IMR-90 (cell line): ENCODE data around the gene AKNA. TPM values are rescaled to one million over a fixed set of nuclear protein-coding genes. Genes with fewer than 3 reads are reported as not detected.

ENCODE experiments used
- ATAC-seq: fragments of 200-7000 bp; cut with Tn5 transposase; 2 replicates; pipeline ENCODE4 v1.9.1; 2020; ENCODE audit warnings: low read depth, mild to moderate bottlenecking, moderate library complexity
- BruUV-seq: library from RNA; stranded (reverse); fragments of 400-500 nt; replicated peaks from 2 replicates; lab custom pipeline; 2021; lab: Mats Ljungman, UMichigan
- CTCF ChIA-PET: fragments of 300-600 bp; formaldehyde crosslinking; extraction: SDS; loops from one replicate; lab custom pipeline; 2021; ENCODE audit warnings: antibody characterized with exemption; lab: Yijun Ruan, JAX
- POLR2A ChIA-PET: fragments of 300-600 bp; sonication (Branson Sonifier 250); formaldehyde crosslinking; loops from one replicate; lab custom pipeline; 2022; ENCODE audit warnings: antibody characterized with exemption; ENCODE audit not compliant: unreplicated experiment; lab: Charles Lee
- DNase-seq: peaks from one replicate; pipeline ENCODE4 v3.0.0; 2013
- H2AFZ ChIP-seq: replicated peaks from 2 replicates; pipeline ENCODE3; 2013; ENCODE audit warnings: low read length, mild to moderate bottlenecking; ENCODE audit not compliant: poor library complexity
- H2AK5ac ChIP-seq: 2 replicates; pipeline ENCODE4 v1.6.1; 2013; ENCODE audit warnings: low read depth, low read length, inconsistent platforms
- H2AK9ac ChIP-seq: replicated peaks from 2 replicates; pipeline ENCODE3; 2013; ENCODE audit warnings: mild to moderate bottlenecking, low read depth, low read length, moderate library complexity; ENCODE audit not compliant: poor library complexity
- H2BK120ac ChIP-seq: 2 replicates; pipeline ENCODE4 v1.6.1; 2013; ENCODE audit warnings: low read depth, low read length, inconsistent platforms
- H2BK15ac ChIP-seq: 3 replicates; pipeline ENCODE4 v1.6.1; 2013; ENCODE audit warnings: low read depth, low read length, inconsistent platforms
- H2BK20ac ChIP-seq: 2 replicates; pipeline ENCODE4 v1.6.1; 2013; ENCODE audit warnings: low read depth, mild to moderate bottlenecking, inconsistent platforms, low read length, moderate library complexity
- H2BK5ac ChIP-seq: 2 replicates; pipeline ENCODE4 v1.6.1; 2013; ENCODE audit warnings: mild to moderate bottlenecking, low read depth, low read length, inconsistent platforms; ENCODE audit not compliant: poor library complexity, severe bottlenecking
- H3K14ac ChIP-seq: replicated peaks from 2 replicates; pipeline ENCODE4 v1.6.1; 2013; ENCODE audit warnings: low read depth, low read length, inconsistent platforms
- H3K18ac ChIP-seq: 2 replicates; pipeline ENCODE4 v1.6.1; 2013; ENCODE audit warnings: low read depth, low read length, control low read depth
- H3K23ac ChIP-seq: 2 replicates; pipeline ENCODE4 v1.6.1; 2013; ENCODE audit warnings: low read depth, low read length, inconsistent platforms
- H3K27ac ChIP-seq: 2 replicates; pipeline ENCODE4 v1.5.1; 2013; ENCODE audit warnings: mild to moderate bottlenecking, control low read depth, low read length; ENCODE audit not compliant: insufficient read depth
- H3K27me3 ChIP-seq: 2 replicates; pipeline ENCODE4 v1.6.1; 2013; ENCODE audit warnings: low read length; ENCODE audit not compliant: control insufficient read depth, insufficient read depth
- H3K36me3 ChIP-seq: 2 replicates; pipeline ENCODE4 v1.6.1; 2013; ENCODE audit warnings: low read length, mixed read lengths; ENCODE audit not compliant: control insufficient read depth, insufficient read depth
- H3K4ac ChIP-seq: 2 replicates; pipeline ENCODE4 v1.6.1; 2013; ENCODE audit warnings: low read depth, low read length, inconsistent platforms
- H3K4me1 ChIP-seq: 2 replicates; pipeline ENCODE4 v1.6.1; 2013; ENCODE audit warnings: low read length, mixed read lengths; ENCODE audit not compliant: control insufficient read depth, insufficient read depth
- H3K4me2 ChIP-seq: 2 replicates; pipeline ENCODE4 v1.6.1; 2013; ENCODE audit warnings: low read depth, mild to moderate bottlenecking, control low read depth, low read length, moderate library complexity
- H3K4me3 ChIP-seq: 2 replicates; pipeline ENCODE4 v1.5.1; 2013; ENCODE audit warnings: low read depth, mild to moderate bottlenecking, control low read depth, low read length, moderate library complexity; ENCODE audit not compliant: insufficient read depth
- H3K56ac ChIP-seq: 2 replicates; pipeline ENCODE4 v1.6.1; 2013; ENCODE audit warnings: low read length, inconsistent platforms; ENCODE audit not compliant: insufficient read depth; ENCODE audit errors: extremely low read depth
- H3K79me1 ChIP-seq, 2 experiments: 2 replicates each; pipeline ENCODE4 v1.6.1; 2013; ENCODE audit warnings: low read length in 2 of 2, inconsistent platforms in 1 of 2, low read depth in 1 of 2
- H3K9ac ChIP-seq: 2 replicates; pipeline ENCODE4 v1.6.1; 2013; ENCODE audit warnings: low read depth, low read length, control low read depth
- H3K9me1 ChIP-seq: 2 replicates; pipeline ENCODE4 v1.6.1; 2013; ENCODE audit warnings: low read length, inconsistent platforms; ENCODE audit not compliant: insufficient read depth
- H3K9me3 ChIP-seq: 2 replicates; pipeline ENCODE4 v1.6.1; 2013; ENCODE audit warnings: low read length; ENCODE audit not compliant: control insufficient read depth, insufficient read depth
- H4K20me1 ChIP-seq: 2 replicates; pipeline ENCODE4 v1.6.1; 2013; ENCODE audit warnings: low read length, inconsistent platforms; ENCODE audit not compliant: insufficient read depth
- H4K5ac ChIP-seq: 2 replicates; pipeline ENCODE4 v1.6.1; 2013; ENCODE audit warnings: mild to moderate bottlenecking, low read depth, low read length, control low read depth
- H4K8ac ChIP-seq, 2 experiments: 2 replicates each; pipeline ENCODE4 v1.6.1; 2013; ENCODE audit warnings: low read depth in 2 of 2, low read length in 2 of 2, control low read depth in 1 of 2, inconsistent platforms in 1 of 2
- H4K91ac ChIP-seq: 2 replicates; pipeline ENCODE4 v1.6.1; 2013; ENCODE audit warnings: low read depth, low read length, inconsistent platforms; ENCODE audit not compliant: insufficient read depth
- BHLHE40 ChIP-seq: fragments of 150-350 bp; IDR thresholded peaks from 2 replicates; pipeline ENCODE4 v1.6.1; 2016; ENCODE audit warnings: mild to moderate bottlenecking, low read depth, low read length
- CEBPB ChIP-seq: IDR thresholded peaks from 2 replicates; pipeline ENCODE4 v1.6.1; 2012; ENCODE audit warnings: low read depth, low read length, improper control_type of control experiment
- CHD1 ChIP-seq: IDR thresholded peaks from 2 replicates; pipeline ENCODE4 v1.6.1; 2012; ENCODE audit warnings: low read depth, low read length, improper control_type of control experiment
- CTCF ChIP-seq: conservative IDR thresholded peaks from 2 replicates; pipeline ENCODE4 v1.5.1; 2012; ENCODE audit warnings: mild to moderate bottlenecking, low read depth, low read length, improper control_type of control experiment
- ELK1 ChIP-seq: fragments of 150-350 bp; IDR thresholded peaks from 2 replicates; pipeline ENCODE4 v1.6.1; 2016; ENCODE audit warnings: low read depth, mild to moderate bottlenecking, low read length, moderate library complexity, borderline replicate concordance
- MXI1 ChIP-seq: IDR thresholded peaks from 2 replicates; pipeline ENCODE4 v1.6.1; 2012; ENCODE audit warnings: low read depth, mild to moderate bottlenecking, low read length, moderate library complexity, borderline replicate concordance
- NFE2L2 ChIP-seq: fragments of 150-350 bp; IDR thresholded peaks from 2 replicates; pipeline ENCODE4 v1.6.1; 2016; ENCODE audit warnings: low read depth, mild to moderate bottlenecking, low read length
- POLR2A ChIP-seq: IDR thresholded peaks from 2 replicates; pipeline ENCODE4 v1.6.1; 2012; ENCODE audit warnings: mild to moderate bottlenecking, low read depth, low read length
- RAD21 ChIP-seq: IDR thresholded peaks from 2 replicates; pipeline ENCODE4 v1.6.1; 2012; ENCODE audit warnings: low read length, improper control_type of control experiment
- RFX5 ChIP-seq: IDR thresholded peaks from 2 replicates; pipeline ENCODE4 v1.8.0; 2012; ENCODE audit warnings: low read depth, mild to moderate bottlenecking, low read length, moderate library complexity
- USF2 ChIP-seq: fragments of 150-350 bp; IDR thresholded peaks from 2 replicates; pipeline ENCODE4 v1.6.1; 2017; ENCODE audit warnings: mild to moderate bottlenecking, antibody characterized with exemption, low read length, low read depth
- WGBS, 2 experiments: methylation state at CpG; one replicate each; pipeline versions ENCODE4 v1.1.5 to v1.1.7; 2013; ENCODE audit warnings: missing lambda C conversion rate in 2 of 2; ENCODE audit not compliant: insufficient read length in 1 of 2; ENCODE audit errors: extremely low coverage in 2 of 2; 5-methylcytosine and 5-hydroxymethylcytosine counted together
- dilution Hi-C: fragments of 300-500 bp; cut with HindIII; formaldehyde crosslinking; loops from one replicate; pipeline ENCODE4 v1.14.3; 2018; ENCODE audit warnings: low sequenced_read_pairs; ENCODE audit not compliant: unreplicated experiment
- in situ Hi-C: fragments of 300-500 bp; cut with MboI; formaldehyde crosslinking; loops from 3 replicates; pipeline ENCODE4 v1.14.3; 2019; ENCODE audit warnings: low sequenced_read_pairs, inconsistent platforms, mixed read lengths
- intact Hi-C: fragments of 100-400 bp; cut with micrococcal nuclease; formaldehyde crosslinking; loops from 2 replicates; pipeline ENCODE4 v1.10.0; 2022
- polyA plus RNA-seq, 3 experiments: library from polyadenylated mRNA; depleted of rRNA; stranded (reverse); fragments of >200 nt; gene quantifications; 2 replicates each; pipeline ENCODE4 v1.2.3, GENCODE V29; 2012; ENCODE audit warnings: low replicate concordance in 1 of 3
- total RNA-seq: library from RNA; depleted of rRNA; stranded (reverse); fragments of >200 nt; gene quantifications from 2 replicates; pipeline ENCODE4 v1.2.3, GENCODE V29; 2012

AKNA gene
- total and polyA plus RNA-seq, 2 of the 4 experiments (the other 2 are of a cell fraction): 2.7 to 7.3 TPM

- TF ChIP-seq ELK1 (no peak), CEBPB (no peak)
Observed at GRCh38 chr9:114349713-114350480, 37.9 kb downstream of the AKNA start (continued).

- Histone ChIP-seq H4K5ac (no peak overlapping the region), H3K27me3 (no peaks in the 10 kb centered on the region), H2BK20ac (peak overlapping the region; percentile 94), H3K4ac (peak overlapping the region; percentile 84), H3K23ac (peak overlapping the region; percentile 77; the same call in 1 of the 2 replicates), H3K9me1 (peaks cover 18% of the 10 kb centered on the region), H2AK5ac (peak overlapping the region; percentile 93), H3K56ac (peak overlapping the region; percentile 26), H3K18ac (no peak overlapping the region), H4K20me1 (peaks cover 7% of the 10 kb centered on the region; the same call in 1 of the 2 replicates), H2AK9ac (peak overlapping the region; percentile 88), H3K4me2 (no peak overlapping the region), H2BK120ac (peak overlapping the region; percentile 91), H4K91ac (peak overlapping the region; percentile 88), H4K8ac (peak overlapping the region; percentile 21 to 76; a peak in 3 of 4 replicates), H3K9ac (no peak overlapping the region), H3K4me1 (peaks cover 11% of the 10 kb centered on the region), H3K36me3 (peaks cover 52% of the 10 kb centered on the region), H3K27ac (peak overlapping the region; percentile 45), H2AFZ (peak overlapping the region; percentile 80), H2BK15ac (peak overlapping the region; percentile 68; the same call in 2 of the 3 replicates), H3K4me3 (no peak overlapping the region), H3K14ac (no peak overlapping the region; the same call in 1 of the 2 replicates), H3K79me1 (peaks cover 0 to 12% of the 10 kb centered on the region in 2 experiments; a peak in 1 of 4 replicates), H2BK5ac (peak overlapping the region; percentile 67), H3K9me3 (no peaks in the 10 kb centered on the region)
- ChIA-PET POLR2A (no interaction called here), CTCF (no interaction called here)
- intact Hi-C loops (no loop called here), in situ Hi-C loops (no loop called here), dilution Hi-C loops (no loop called here)
- no CpG with 5 or more reads among the region's 9 CpGs for WGBS, 2 experiments
- ATAC-seq (peak; percentile 97), DNase-seq (peak; percentile 99)
- BruUV-seq: no TSS peak
- TF ChIP-seq MXI1: peak; percentile 94
- TF ChIP-seq USF2: peak; percentile 75
- TF ChIP-seq RFX5: peak; percentile 19; the same call in 1 of the 2 replicates
- no peak for TF ChIP-seq POLR2A
- no peak for TF ChIP-seq NFE2L2
- TF ChIP-seq RAD21: 0 out of 2 replicates have a peak, but pooled peaks have one; percentile 2
- peak; percentile 78 for TF ChIP-seq CEBPB
- TF ChIP-seq CHD1: no peak
- TF ChIP-seq CTCF: no peak
- TF ChIP-seq BHLHE40: peak; percentile 2; the same call in 1 of the 2 replicates
Observed at GRCh38 chr9:114348906-114349482, 38.8 kb downstream of the AKNA start.
